HepG2 (cell line): ENCODE results near the gene IGF2. TPM values are rescaled to one million over a fixed set of nuclear protein-coding genes. Genes with fewer than 3 reads are reported as not detected.

Experiments
- ARHGAP35 ChIP-seq: sonication (generic); formaldehyde crosslinking; IDR thresholded peaks from 2 replicates; pipeline ENCODE4 v1.9.0; 2022; ENCODE audit warnings: mild to moderate bottlenecking, inconsistent platforms, moderate library complexity, missing genetic modification reagents, borderline replicate concordance
- CENPBD1 ChIP-seq: sonication (generic); formaldehyde crosslinking; IDR thresholded peaks from 2 replicates; pipeline ENCODE4 v1.8.0; 2022; ENCODE audit warnings: missing genetic modification reagents, low read depth, mild to moderate bottlenecking, borderline replicate concordance
- GPN1 ChIP-seq: sonication (generic); formaldehyde crosslinking; IDR thresholded peaks from 2 replicates; pipeline ENCODE4 v1.5.1; 2020; ENCODE audit warnings: missing genetic modification reagents, borderline replicate concordance
- MAF1 ChIP-seq: sonication (generic); formaldehyde crosslinking; IDR thresholded peaks from 2 replicates; pipeline ENCODE4 v1.5.0; 2020; ENCODE audit warnings: missing genetic modification reagents, borderline replicate concordance
- MIER2 ChIP-seq: IDR thresholded peaks from 2 replicates; pipeline ENCODE4 v1.6.1; 2016; ENCODE audit warnings: missing biosample characterization, missing genetic modification reagents
- RAD21 ChIP-seq: fragments of 450-650 bp; formaldehyde crosslinking; IDR thresholded peaks from 2 replicates; pipeline ENCODE4 v1.5.0; 2020; ENCODE audit warnings: mild to moderate bottlenecking
- SALL1 ChIP-seq: sonication (generic); formaldehyde crosslinking; IDR thresholded peaks from 2 replicates; pipeline ENCODE4 v1.8.0; 2022; ENCODE audit warnings: mild to moderate bottlenecking, missing genetic modification reagents
- SMARCC2 ChIP-seq: fragments of 450-650 bp; IDR thresholded peaks from 2 replicates; pipeline ENCODE4 v1.6.1; 2017; ENCODE audit warnings: antibody characterized with exemption, mild to moderate bottlenecking
- SOX13 ChIP-seq, 3 experiments: fragments of 450-650 bp in 1 of 3; sonication (generic) in 1 of 3; formaldehyde crosslinking in 1 of 3; IDR thresholded peaks in 2 of 3; conservative IDR thresholded peaks in 1 of 3; 2 replicates each; pipeline versions ENCODE4 v1.5.0 to v1.6.1; 2016 to 2020; ENCODE audit warnings: antibody characterized with exemption in 1 of 3, mild to moderate bottlenecking in 1 of 3, missing compliant biosample characterization in 1 of 3, missing genetic modification reagents in 1 of 3, moderate library complexity in 1 of 3
- STAG1 ChIP-seq: sonication (generic); formaldehyde crosslinking; IDR thresholded peaks from 2 replicates; pipeline ENCODE4 v1.4.0; 2020; ENCODE audit warnings: missing genetic modification reagents
- TARDBP ChIP-seq: sonication (generic); formaldehyde crosslinking; IDR thresholded peaks from 2 replicates; pipeline ENCODE4 v1.8.0; 2022; ENCODE audit warnings: mild to moderate bottlenecking, missing genetic modification reagents
- TFDP2 ChIP-seq: sonication (generic); formaldehyde crosslinking; IDR thresholded peaks from 2 replicates; pipeline ENCODE4 v1.4.0; 2020; ENCODE audit warnings: missing genetic modification reagents
- THAP11 ChIP-seq: IDR thresholded peaks from 2 replicates; pipeline ENCODE4 v1.6.1; 2016; ENCODE audit warnings: missing biosample characterization, missing genetic modification reagents
- ZBTB7A ChIP-seq: sonication (generic); formaldehyde crosslinking; IDR thresholded peaks from 2 replicates; pipeline ENCODE4 v1.8.0; 2022; ENCODE audit warnings: mild to moderate bottlenecking, missing genetic modification reagents
- ZFYVE20 ChIP-seq: sonication (generic); formaldehyde crosslinking; IDR thresholded peaks from 2 replicates; pipeline ENCODE4 v1.8.0; 2023; ENCODE audit warnings: low read depth, mild to moderate bottlenecking, moderate library complexity, missing genetic modification reagents, borderline replicate concordance
- ZNF12 ChIP-seq: sonication (generic); formaldehyde crosslinking; IDR thresholded peaks from 2 replicates; pipeline ENCODE4 v1.5.0; 2020; ENCODE audit warnings: missing genetic modification reagents
- ZNF142 ChIP-seq: sonication (generic); formaldehyde crosslinking; IDR thresholded peaks from 2 replicates; pipeline ENCODE4 v1.4.0; 2020; ENCODE audit warnings: missing genetic modification reagents
- ZNF18 ChIP-seq: sonication (generic); formaldehyde crosslinking; IDR thresholded peaks from 2 replicates; pipeline ENCODE4 v1.8.0; 2022; ENCODE audit warnings: mild to moderate bottlenecking, missing genetic modification reagents; ENCODE audit not compliant: insufficient replicate concordance
- ZNF713 ChIP-seq: sonication (generic); formaldehyde crosslinking; IDR thresholded peaks from 2 replicates; pipeline ENCODE4 v1.4.0; 2020; ENCODE audit warnings: mild to moderate bottlenecking, missing genetic modification reagents
- polyA plus RNA-seq, 8 experiments: library from polyadenylated mRNA; depleted of rRNA in 3 of 8; stranded (reverse) in 7 of 8; unstranded in 1 of 8; fragments of >200 nt; fragmentation: Illumina TruSeq in 4 of 8; extraction: Trizol in 4 of 8; gene quantifications; 2 replicates each; pipeline versions ENCODE4 v1.2.1 to v1.2.3, GENCODE V29; 2011 to 2016; ENCODE audit warnings: low read depth in 4 of 8, missing spikeins in 1 of 8, mixed read lengths in 1 of 8; ENCODE audit not compliant: insufficient read depth in 1 of 8
- total RNA-seq, 5 experiments: library from RNA; depleted of rRNA; stranded (reverse); fragments of >200 nt; fragmentation: Illumina TruSeq; extraction: Trizol; gene quantifications; 2 replicates each; pipeline ENCODE4 v1.2.3, GENCODE V29; 2016; ENCODE audit warnings: low read depth in 1 of 5

IGF2 gene
- total and polyA plus RNA-seq, 2 of the 13 experiments (the other 11 are each of a cell fraction or from before 2014, with no cell fraction given): 79.1 to 254 TPM

- TF ChIP-seq SOX13 (IDR thresholded peaks at IDR 0.05) (no peak), SOX13 (CRISPR knock-in tag; conservative IDR thresholded peaks at IDR 0.05 in 1 of 2, IDR thresholded peaks at IDR 0.05 in 1 of 2) (no peak), GPN1 (CRISPR knock-in tag) (no peak), TFDP2 (CRISPR knock-in tag) (0 out of 2 replicates have a peak, but pooled peaks have one; percentile 23), SALL1 (CRISPR knock-in tag) (peak; percentile 30; the same call in 1 of the 2 replicates), ZNF142 (no peak), ZNF18 (no peak), MIER2 (CRISPR knock-in tag) (no peak), TARDBP (no peak), ZBTB7A (CRISPR knock-in tag) (no peak), ZNF12 (CRISPR knock-in tag) (no peak), MAF1 (no peak), CENPBD1 (CRISPR knock-in tag) (no peak), THAP11 (CRISPR knock-in tag) (no peak), ZFYVE20 (no peak), ZNF713 (CRISPR knock-in tag) (no peak), ARHGAP35 (CRISPR knock-in tag) (no peak), SMARCC2 (no peak), STAG1 (CRISPR knock-in tag) (peak; percentile 84), RAD21 (peak; percentile 85)
Observed at GRCh38 chr11:2186669-2187279, 47.6 kb upstream of the IGF2 start (continued).
